ENCODE data around the gene PPP1R18.

- TF ChIP-seq, protein P1, sequence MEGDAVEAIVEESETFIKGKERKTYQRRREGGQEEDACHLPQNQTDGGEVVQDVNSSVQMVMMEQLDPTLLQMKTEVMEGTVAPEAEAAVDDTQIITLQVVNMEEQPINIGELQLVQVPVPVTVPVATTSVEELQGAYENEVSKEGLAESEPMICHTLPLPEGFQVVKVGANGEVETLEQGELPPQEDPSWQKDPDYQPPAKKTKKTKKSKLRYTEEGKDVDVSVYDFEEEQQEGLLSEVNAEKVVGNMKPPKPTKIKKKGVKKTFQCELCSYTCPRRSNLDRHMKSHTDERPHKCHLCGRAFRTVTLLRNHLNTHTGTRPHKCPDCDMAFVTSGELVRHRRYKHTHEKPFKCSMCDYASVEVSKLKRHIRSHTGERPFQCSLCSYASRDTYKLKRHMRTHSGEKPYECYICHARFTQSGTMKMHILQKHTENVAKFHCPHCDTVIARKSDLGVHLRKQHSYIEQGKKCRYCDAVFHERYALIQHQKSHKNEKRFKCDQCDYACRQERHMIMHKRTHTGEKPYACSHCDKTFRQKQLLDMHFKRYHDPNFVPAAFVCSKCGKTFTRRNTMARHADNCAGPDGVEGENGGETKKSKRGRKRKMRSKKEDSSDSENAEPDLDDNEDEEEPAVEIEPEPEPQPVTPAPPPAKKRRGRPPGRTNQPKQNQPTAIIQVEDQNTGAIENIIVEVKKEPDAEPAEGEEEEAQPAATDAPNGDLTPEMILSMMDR (IDR thresholded peaks at IDR 0.05): no peak
- TF ChIP-seq POLR2A (IDR thresholded peaks at IDR 0.05): no peak
Measured at GRCh38 chr6:30646450-30647241, 39.8 kb downstream of the PPP1R18 start, which contains the start of gene C6orf136.

Measured in vagina (tissue), 2 donors.